ENCODE results near the gene ARHGEF4.
"Not testable (repeated sequence)": the region's sequence is repeated elsewhere in the genome, so short reads cannot be mapped to it uniquely, and the experiment has no call there.

The ARHGEF4 gene

GRCh38 chr2:131055169-131056065 is 218.7 kb downstream of the ARHGEF4 start:
- DNase-seq = no peak

GRCh38 chr2:131056204-131056931 is 219.7 kb downstream of the ARHGEF4 start:
- peak; percentile 22 for DNase-seq

- DNase-seq = no peak
These were observed 220.2 kb downstream of the ARHGEF4 start for GRCh38 chr2:131056932-131057287.

GRCh38 chr2:131058214-131058843 is 221.6 kb downstream of the ARHGEF4 start:
- no peak for DNase-seq

GRCh38 chr2:131058920-131059319 is 222.2 kb downstream of the ARHGEF4 start:
- DNase-seq = no peak

GRCh38 chr2:131063501-131064283 is 227.0 kb downstream of the ARHGEF4 start:
- no peak for DNase-seq

GRCh38 chr2:131064589-131065512 is 228.1 kb downstream of the ARHGEF4 start:
- no peak for DNase-seq

- DNase-seq = no peak
These were observed 230.9 kb downstream of the ARHGEF4 start for GRCh38 chr2:131067465-131068125.

- not testable (repeated sequence) for DNase-seq
These were observed 231.5 kb downstream of the ARHGEF4 start for GRCh38 chr2:131068172-131068571.

- not testable (repeated sequence) for DNase-seq
These were observed 238.9 kb downstream of the ARHGEF4 start for GRCh38 chr2:131075578-131075977.

GRCh38 chr2:131076707-131077106 is 240.0 kb downstream of the ARHGEF4 start:
- DNase-seq = no peak

- DNase-seq = no peak
These were observed 240.6 kb downstream of the ARHGEF4 start for GRCh38 chr2:131077182-131077846.

GRCh38 chr2:131077966-131078365 is 241.3 kb downstream of the ARHGEF4 start:
- DNase-seq = no peak

- DNase-seq = not testable (repeated sequence)
These were observed 243.2 kb downstream of the ARHGEF4 start for GRCh38 chr2:131079931-131080330.

GRCh38 chr2:131081190-131081589 is 244.5 kb downstream of the ARHGEF4 start:
- no peak for DNase-seq

GRCh38 chr2:131085646-131086045 is 248.9 kb downstream of the ARHGEF4 start:
- no peak for DNase-seq

GRCh38 chr2:131092458-131093005 is 255.8 kb downstream of the ARHGEF4 start:
- no peak for DNase-seq

GRCh38 chr2:131093006-131093695 is 256.4 kb downstream of the ARHGEF4 start, which contains the start of gene FAM168B:
Gene FAM168B, minus strand, starts transcription at chr2:131093460. Its CDS starts 10,814 bp downstream, at chr2:131082646.
- DNase-seq = peak; percentile 91
